Trophoblast cell (in vitro differentiated cells and primary cell): Measurements from ENCODE around the gene UBE2I.

ENCODE experiments used
- DNase-seq, 2 donors: peaks; one replicate each; pipeline ENCODE4 v3.0.0-alpha.2; 2016
- H2AFZ ChIP-seq: 2 replicates; pipeline ENCODE4 v1.6.1; 2013; ENCODE audit warnings: low read length, moderate library complexity, mild to moderate bottlenecking; ENCODE audit not compliant: insufficient read depth, poor library complexity
- H2AK5ac ChIP-seq: 2 replicates; pipeline ENCODE4 v1.6.1; 2013; ENCODE audit warnings: mild to moderate bottlenecking, low read length
- H2BK120ac ChIP-seq: 2 replicates; pipeline ENCODE4 v1.6.1; 2013; ENCODE audit warnings: low read length, mild to moderate bottlenecking, moderate library complexity; ENCODE audit not compliant: insufficient read depth, poor library complexity
- H2BK12ac ChIP-seq: 2 replicates; pipeline ENCODE4 v1.6.1; 2013; ENCODE audit warnings: mild to moderate bottlenecking, low read length, moderate library complexity
- H2BK5ac ChIP-seq: 2 replicates; pipeline ENCODE4 v1.6.1; 2013; ENCODE audit warnings: low read length, low read depth, moderate library complexity, mild to moderate bottlenecking; ENCODE audit not compliant: poor library complexity
- H3K14ac ChIP-seq: 2 replicates; pipeline ENCODE4 v1.6.1; 2013; ENCODE audit warnings: mild to moderate bottlenecking, low read length
- H3K18ac ChIP-seq: 2 replicates; pipeline ENCODE4 v1.6.1; 2013; ENCODE audit warnings: mild to moderate bottlenecking, low read length
- H3K23ac ChIP-seq: 2 replicates; pipeline ENCODE4 v1.6.1; 2013; ENCODE audit warnings: low read length
- H3K27ac ChIP-seq: 2 replicates; pipeline ENCODE4 v1.5.1; 2013; ENCODE audit warnings: low read depth, mild to moderate bottlenecking, inconsistent platforms, low read length, moderate library complexity
- H3K27me3 ChIP-seq: 2 replicates; pipeline ENCODE4 v1.6.1; 2013; ENCODE audit warnings: inconsistent platforms, mild to moderate bottlenecking, low read length, moderate library complexity; ENCODE audit not compliant: insufficient read depth
- H3K36me3 ChIP-seq, 2 experiments: 1 replicate in 1 of 2; 2 replicates in 1 of 2; pipeline ENCODE4 v1.6.1; 2013; ENCODE audit warnings: low read length in 2 of 2, mild to moderate bottlenecking in 2 of 2, moderate library complexity in 1 of 2; ENCODE audit not compliant: insufficient read depth in 2 of 2, control insufficient read depth in 1 of 2
- H3K4ac ChIP-seq: 2 replicates; pipeline ENCODE4 v1.6.1; 2013; ENCODE audit warnings: low read depth, mild to moderate bottlenecking, low read length, moderate library complexity
- H3K4me1 ChIP-seq, 2 experiments: 1 replicate in 1 of 2; 2 replicates in 1 of 2; pipeline ENCODE4 v1.6.1; 2013; ENCODE audit warnings: low read length in 2 of 2, mild to moderate bottlenecking in 2 of 2, moderate library complexity in 1 of 2; ENCODE audit not compliant: insufficient read depth in 2 of 2, control insufficient read depth in 1 of 2
- H3K4me2 ChIP-seq: 2 replicates; pipeline ENCODE4 v1.6.1; 2013; ENCODE audit warnings: inconsistent platforms, mild to moderate bottlenecking, low read length, moderate library complexity
- H3K4me3 ChIP-seq: 2 replicates; pipeline ENCODE4 v1.5.1; 2013; ENCODE audit warnings: mild to moderate bottlenecking, low read depth, low read length, inconsistent platforms
- H3K79me1 ChIP-seq: one replicate; pipeline ENCODE4 v1.6.1; 2013; ENCODE audit warnings: low read length
- H3K79me2 ChIP-seq: 2 replicates; pipeline ENCODE4 v1.6.1; 2013; ENCODE audit warnings: low read length, mild to moderate bottlenecking; ENCODE audit not compliant: control insufficient read depth, insufficient read depth, poor library complexity
- H3K9ac ChIP-seq: 2 replicates; pipeline ENCODE4 v1.6.1; 2013; ENCODE audit warnings: mild to moderate bottlenecking, low read length
- H3K9me3 ChIP-seq: 2 replicates; pipeline ENCODE4 v1.6.1; 2013; ENCODE audit warnings: low read depth, mild to moderate bottlenecking, control low read depth, inconsistent platforms, low read length; ENCODE audit not compliant: insufficient read depth
- H4K12ac ChIP-seq: 2 replicates; pipeline ENCODE4 v1.6.1; 2013; ENCODE audit warnings: low read depth, mild to moderate bottlenecking, low read length, moderate library complexity
- H4K8ac ChIP-seq: 2 replicates; pipeline ENCODE4 v1.6.1; 2013; ENCODE audit warnings: low read depth, mild to moderate bottlenecking, low read length, moderate library complexity
- H4K91ac ChIP-seq: one replicate; pipeline ENCODE4 v1.6.1; 2013; ENCODE audit warnings: low read depth, mild to moderate bottlenecking, low read length, moderate library complexity
- WGBS: extraction: QIAGEN DNeasy Blood & Tissue Kit; methylation state at CpG from one replicate; pipeline ENCODE4 v1.1.7; 2013; ENCODE audit warnings: missing lambda C conversion rate; ENCODE audit not compliant: insufficient read length, insufficient coverage; ENCODE audit errors: extremely low coverage; 5-methylcytosine and 5-hydroxymethylcytosine counted together

UBE2I gene

GRCh38 chr16:1289477-1289866 is 20.0 kb upstream of the UBE2I start:
- no peak overlapping the region for H4K91ac ChIP-seq
- H3K4me2 ChIP-seq, result no peak overlapping the region
- H3K79me1 ChIP-seq, result peaks cover 4% of the 10 kb centered on the region
- no peak overlapping the region for H3K14ac ChIP-seq
- H2AFZ ChIP-seq, result no peak overlapping the region
- no peak overlapping the region for H3K27ac ChIP-seq
- no peak overlapping the region for H4K12ac ChIP-seq
- no peak overlapping the region for H4K8ac ChIP-seq
- no CpG with 5 or more reads among the region's 17 CpGs for WGBS
- H3K4me1 ChIP-seq, result peaks cover 25 to 38% of the 10 kb centered on the region in 2 experiments
- H3K9ac ChIP-seq, result no peak overlapping the region
- no peak overlapping the region for H3K18ac ChIP-seq
- no peak overlapping the region for H2BK5ac ChIP-seq
- no peak overlapping the region for H2BK120ac ChIP-seq
- peaks cover 3% of the 10 kb centered on the region for H3K9me3 ChIP-seq
- H3K4me3 ChIP-seq, result no peak overlapping the region
- H3K23ac ChIP-seq, result no peak overlapping the region
- no peak overlapping the region for H3K4ac ChIP-seq
- H3K79me2 ChIP-seq, result peaks cover 2% of the 10 kb centered on the region
- no peaks in the 10 kb centered on the region for H3K36me3 ChIP-seq
- H2BK12ac ChIP-seq, result no peak overlapping the region
- no peak for DNase-seq
- peaks cover 4% of the 10 kb centered on the region for H3K27me3 ChIP-seq
- no peak overlapping the region for H2AK5ac ChIP-seq

- H3K4ac ChIP-seq, result no peak overlapping the region
- H3K4me2 ChIP-seq, result no peak overlapping the region
- peaks cover 3% of the 10 kb centered on the region for H3K9me3 ChIP-seq
- no peak overlapping the region for H2AK5ac ChIP-seq
- no peak overlapping the region for H2BK12ac ChIP-seq
- no peak overlapping the region for H3K14ac ChIP-seq
- H3K79me1 ChIP-seq, result peaks cover 5% of the 10 kb centered on the region
- H4K8ac ChIP-seq, result no peak overlapping the region
- H4K91ac ChIP-seq, result no peak overlapping the region
- H2AFZ ChIP-seq, result no peak overlapping the region
- H3K36me3 ChIP-seq, result no peaks in the 10 kb centered on the region
- H2BK5ac ChIP-seq, result no peak overlapping the region
- peak in 1 of 2 donors; percentile 53 for DNase-seq
- no peak overlapping the region for H3K23ac ChIP-seq
- peaks cover 2% of the 10 kb centered on the region for H3K79me2 ChIP-seq
- WGBS, result no CpG with 5 or more reads among the region's 22 CpGs
- H4K12ac ChIP-seq, result no peak overlapping the region
- peaks cover 26 to 38% of the 10 kb centered on the region in 2 experiments for H3K4me1 ChIP-seq
- H3K4me3 ChIP-seq, result no peak overlapping the region
- H3K18ac ChIP-seq, result no peak overlapping the region
- no peak overlapping the region for H3K27ac ChIP-seq
- peaks cover 4% of the 10 kb centered on the region for H3K27me3 ChIP-seq
- no peak overlapping the region for H2BK120ac ChIP-seq
- no peak overlapping the region for H3K9ac ChIP-seq
Measured at GRCh38 chr16:1290063-1290501, 19.4 kb upstream of the UBE2I start.

GRCh38 chr16:1290860-1291575 is 18.4 kb upstream of the UBE2I start:
- DNase-seq, result no peak
- Histone ChIP-seq H2BK120ac (no peak overlapping the region), H3K4me3 (no peak overlapping the region), H3K27ac (no peak overlapping the region), H2AK5ac (no peak overlapping the region), H4K8ac (no peak overlapping the region), H2BK12ac (no peak overlapping the region), H2AFZ (no peak overlapping the region), H3K4me2 (no peak overlapping the region), H3K9me3 (peaks cover 3% of the 10 kb centered on the region), H4K12ac (no peak overlapping the region), H3K79me1 (peaks cover 5% of the 10 kb centered on the region), H3K79me2 (peaks cover 2% of the 10 kb centered on the region), H3K4me1 (peaks cover 26 to 38% of the 10 kb centered on the region in 2 experiments), H4K91ac (no peak overlapping the region), H3K36me3 (no peaks in the 10 kb centered on the region), H3K18ac (no peak overlapping the region), H3K9ac (no peak overlapping the region), H3K27me3 (peaks cover 4% of the 10 kb centered on the region), H3K4ac (no peak overlapping the region), H3K14ac (no peak overlapping the region), H2BK5ac (no peak overlapping the region), H3K23ac (no peak overlapping the region)
- WGBS, result no CpG with 5 or more reads among the region's 29 CpGs

- Histone ChIP-seq H2AK5ac (no peak overlapping the region), H3K9ac (no peak overlapping the region), H3K79me1 (peaks cover 5% of the 10 kb centered on the region), H3K18ac (no peak overlapping the region), H2AFZ (no peak overlapping the region), H3K4ac (no peak overlapping the region), H4K8ac (no peak overlapping the region), H4K91ac (no peak overlapping the region), H3K9me3 (peaks cover 3% of the 10 kb centered on the region), H3K4me2 (no peak overlapping the region), H4K12ac (no peak overlapping the region), H3K27ac (no peak overlapping the region), H2BK120ac (no peak overlapping the region), H3K27me3 (peaks cover 4% of the 10 kb centered on the region), H3K4me3 (no peak overlapping the region), H2BK12ac (no peak overlapping the region), H3K4me1 (peaks cover 26 to 38% of the 10 kb centered on the region in 2 experiments), H3K79me2 (peaks cover 2% of the 10 kb centered on the region), H3K36me3 (no peaks in the 10 kb centered on the region), H2BK5ac (no peak overlapping the region), H3K14ac (no peak overlapping the region), H3K23ac (no peak overlapping the region)
- no CpG with 5 or more reads among the region's 17 CpGs for WGBS
- no peak for DNase-seq
Measured at GRCh38 chr16:1291576-1291974, 17.9 kb upstream of the UBE2I start.
